Measurements from ENCODE around the gene PTPRE.

DNA sequence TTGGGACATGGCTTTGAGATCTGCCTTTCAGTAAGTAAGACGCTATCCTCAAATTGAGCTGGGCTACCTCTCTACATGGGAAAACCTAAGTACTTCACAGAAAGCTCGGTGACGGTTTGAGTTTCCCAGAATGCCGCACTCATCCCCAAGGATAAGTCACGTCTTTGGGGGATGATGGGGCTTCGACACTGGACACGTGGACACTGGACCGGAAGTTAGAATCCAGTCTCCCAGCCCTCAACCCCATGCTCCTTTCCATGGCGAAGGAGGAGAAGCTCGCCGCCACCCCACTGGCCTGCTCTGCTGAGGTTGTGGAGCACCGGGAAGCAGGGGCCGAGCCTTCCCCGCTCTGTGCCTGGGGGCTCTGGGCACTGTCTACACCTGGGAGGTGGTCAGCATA, 27.5 kb downstream of the PTPRE start:
- no peak for TF ChIP-seq JUN (CRISPR knock-in tag; IDR thresholded peaks at IDR 0.05)
- no peak for TF ChIP-seq CBFB (CRISPR knock-in tag; IDR thresholded peaks at IDR 0.05; ENCODE audit: low read depth)
- TF ChIP-seq, protein P1, sequence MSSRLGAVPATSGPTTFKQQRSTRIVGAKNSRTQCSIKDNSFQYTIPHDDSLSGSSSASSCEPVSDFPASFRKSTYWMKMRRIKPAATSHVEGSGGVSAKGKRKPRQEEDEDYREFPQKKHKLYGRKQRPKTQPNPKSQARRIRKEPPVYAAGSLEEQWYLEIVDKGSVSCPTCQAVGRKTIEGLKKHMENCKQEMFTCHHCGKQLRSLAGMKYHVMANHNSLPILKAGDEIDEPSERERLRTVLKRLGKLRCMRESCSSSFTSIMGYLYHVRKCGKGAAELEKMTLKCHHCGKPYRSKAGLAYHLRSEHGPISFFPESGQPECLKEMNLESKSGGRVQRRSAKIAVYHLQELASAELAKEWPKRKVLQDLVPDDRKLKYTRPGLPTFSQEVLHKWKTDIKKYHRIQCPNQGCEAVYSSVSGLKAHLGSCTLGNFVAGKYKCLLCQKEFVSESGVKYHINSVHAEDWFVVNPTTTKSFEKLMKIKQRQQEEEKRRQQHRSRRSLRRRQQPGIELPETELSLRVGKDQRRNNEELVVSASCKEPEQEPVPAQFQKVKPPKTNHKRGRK (CRISPR knock-in tag; IDR thresholded peaks at IDR 0.05; ENCODE audit: borderline replicate concordance), result no peak
- TF ChIP-seq ARID4B (CRISPR knock-in tag; IDR thresholded peaks at IDR 0.05; ENCODE audit: borderline replicate concordance), result no peak
- no peak for TF ChIP-seq CTCF (IDR thresholded peaks at IDR 0.05)
